A549 treated with Hydrocortisone at 1 μM for 4 hours (cell line): ENCODE measurements around the gene EXOC2. TPM values are rescaled to one million over a fixed set of nuclear protein-coding genes. Genes with fewer than 3 reads are reported as not detected.

ENCODE experiments used
- total RNA-seq: library from RNA; stranded (reverse); fragments of 200-300 nt; extraction: Qiagen RNA extraction; gene quantifications from 5 replicates; pipeline ENCODE4 v1.2.3, GENCODE V29; 2022

EXOC2 gene
- 9.8 to 13.6 TPM (median 12.0 TPM) in 5 replicates for total RNA-seq

DNA sequence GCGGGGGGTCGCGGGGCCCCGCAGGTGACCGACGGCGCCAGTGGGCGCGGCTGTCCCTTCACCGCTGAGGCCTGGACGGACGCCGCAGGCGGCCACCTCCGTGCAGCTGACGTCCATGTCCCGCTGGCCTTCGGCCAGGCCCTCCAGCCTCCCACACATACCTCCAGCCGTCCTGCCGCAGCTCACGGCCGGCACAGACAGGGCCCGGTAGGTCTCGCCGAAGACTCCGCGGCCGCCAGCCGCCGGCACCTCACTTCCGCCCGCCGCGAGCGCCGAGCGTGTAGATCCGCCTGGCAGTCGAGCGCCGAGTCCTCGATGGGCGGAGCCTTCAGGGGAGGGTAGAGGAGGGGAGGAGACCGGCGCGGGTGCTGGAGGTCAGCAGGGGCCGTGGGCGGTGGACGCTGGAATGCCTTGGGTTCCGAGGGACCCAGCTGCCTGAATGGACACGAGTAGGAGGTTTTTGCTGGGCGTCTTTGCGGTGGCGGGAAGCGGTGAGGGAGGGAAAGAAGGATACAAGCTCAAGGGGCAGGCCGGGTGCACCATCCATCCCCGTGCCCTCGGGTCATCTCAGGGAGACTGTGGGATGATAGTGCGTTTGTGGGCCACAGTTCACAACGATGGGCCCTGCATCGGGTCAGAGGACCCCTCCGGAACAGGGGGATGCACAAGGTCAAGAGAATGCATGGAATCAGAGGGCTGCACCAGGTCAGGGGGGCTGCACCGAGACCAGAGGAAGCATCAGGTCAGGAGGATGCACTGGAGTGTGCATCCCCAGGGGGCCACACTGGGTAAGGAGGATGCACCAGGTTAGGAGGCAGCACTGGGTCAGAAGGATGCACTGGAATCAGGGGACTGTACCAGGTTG is at the start of gene EXOC2:
TSS of gene EXOC2 (minus strand) at position 282 of the 865 bp plus-strand sequence. CDS start 55,321 bp downstream, outside the sequence.

DNA sequence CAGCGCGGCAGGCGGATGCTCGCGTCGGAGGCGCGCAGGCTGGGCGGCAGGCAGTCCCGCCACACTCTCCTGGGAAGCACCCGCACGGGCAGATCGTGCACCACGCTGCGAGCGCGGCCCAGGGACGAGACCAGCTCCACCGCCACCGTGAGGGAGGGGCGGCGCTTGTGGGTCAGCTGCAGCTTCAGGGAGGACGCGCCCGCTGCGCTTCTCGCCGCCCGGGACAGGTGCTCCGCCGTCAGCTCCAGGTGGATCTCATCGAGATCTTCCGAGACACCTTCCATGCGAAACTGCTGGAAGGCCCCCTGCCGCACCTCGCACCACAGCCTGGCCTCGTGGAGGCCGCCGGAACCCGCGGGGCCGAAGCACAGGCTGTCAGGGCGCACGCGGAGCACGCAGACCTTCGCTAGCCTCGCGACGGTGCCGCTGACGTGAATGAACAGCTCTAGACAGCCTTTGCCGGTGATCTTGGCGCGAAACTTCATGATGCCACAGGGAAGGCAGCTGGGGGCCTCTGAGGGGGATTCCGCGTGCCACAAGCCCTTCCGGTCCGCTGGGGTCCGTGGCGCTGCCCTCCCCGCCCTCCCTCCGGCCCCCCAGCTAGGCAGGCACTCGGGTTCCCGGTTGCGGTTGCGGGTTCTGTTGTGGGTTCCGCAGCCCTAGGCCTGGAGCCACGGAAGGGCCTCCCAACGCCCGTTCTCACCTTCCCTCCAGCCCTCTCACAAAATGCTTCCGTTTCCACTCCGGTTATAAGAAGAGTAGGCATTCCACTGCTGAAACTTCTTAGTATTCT is 36.3 kb downstream of the EXOC2 start, which contains the start of gene HUS1B:
TSS of gene HUS1B (minus strand) at position 641 of the 793 bp plus-strand sequence. CDS start at position 485, 156 bp downstream.

Other genes starting within 250 kb of the EXOC2 start
- gene HUS1B, start 36.0 kb downstream of the EXOC2 start, total RNA-seq, result 0.14 to 0.49 TPM (median 0.27 TPM) in 4 of 5 replicates, not detected in the other